DLD1 (cell line): ENCODE data around the gene RNF157.
"Not testable (repeated sequence)": the region's sequence is repeated elsewhere in the genome, so short reads cannot be mapped to it uniquely, and the experiment has no call there.

ENCODE experiments used
- in situ Hi-C: cut with HindIII; loops from 2 replicates; pipeline ENCODE4 v1.10.0; 2017; ENCODE audit warnings: low sequenced_read_pairs

RNF157 gene

DNA sequence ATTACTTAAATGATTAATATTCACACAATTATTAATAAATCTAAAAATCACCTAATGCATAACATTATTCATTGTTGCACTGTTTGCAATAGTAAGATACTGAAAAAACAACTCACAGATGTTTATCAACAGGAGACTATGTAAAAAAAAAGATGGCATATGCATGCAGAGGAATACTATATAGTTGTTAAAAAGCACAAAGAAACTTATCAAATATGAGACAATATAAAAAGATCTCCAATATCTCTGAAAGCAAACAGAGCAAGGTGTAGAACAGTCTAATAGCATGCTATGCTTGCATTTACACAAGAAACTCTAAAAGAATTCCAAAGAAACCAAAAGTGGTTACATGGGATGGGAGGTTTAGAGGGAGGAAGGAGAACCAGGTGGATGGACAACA is 3.7 kb downstream of the RNF157 start:
- in situ Hi-C loops: no loop called here

DNA sequence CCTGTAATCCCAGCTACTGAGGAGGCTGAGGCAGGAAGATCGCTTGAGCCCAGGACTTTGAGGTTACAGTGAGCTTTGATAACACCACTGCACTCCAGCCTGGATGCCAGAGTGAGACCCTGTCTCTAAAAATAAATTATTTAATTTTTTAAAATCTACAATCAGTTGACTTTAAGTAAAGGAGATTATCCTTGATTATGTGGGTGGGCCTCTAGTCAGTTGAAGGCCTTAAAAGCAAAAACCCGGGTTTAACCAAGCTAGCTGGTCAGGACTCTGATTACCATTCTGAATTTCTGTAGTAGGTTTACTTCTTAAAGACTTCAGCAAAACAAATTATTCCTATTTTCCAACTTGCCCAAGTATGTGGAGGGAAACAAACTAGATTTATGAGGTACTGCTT is 4.4 kb downstream of the RNF157 start:
- in situ Hi-C loops: no loop called here

- in situ Hi-C loops: no loop called here
Observed at GRCh38 chr17:76234354-76234679, 6.0 kb downstream of the RNF157 start.

- in situ Hi-C loops: no loop called here
Observed at GRCh38 chr17:76233588-76234353, 6.5 kb downstream of the RNF157 start.

- in situ Hi-C loops: no loop called here
Observed at GRCh38 chr17:76232342-76232741, 8.0 kb downstream of the RNF157 start.

- in situ Hi-C loops: not testable (repeated sequence)
Observed at GRCh38 chr17:76226749-76227148, 13.5 kb downstream of the RNF157 start.

- in situ Hi-C loops: not testable (repeated sequence)
Observed at GRCh38 chr17:76225373-76226086, 14.8 kb downstream of the RNF157 start.

DNA sequence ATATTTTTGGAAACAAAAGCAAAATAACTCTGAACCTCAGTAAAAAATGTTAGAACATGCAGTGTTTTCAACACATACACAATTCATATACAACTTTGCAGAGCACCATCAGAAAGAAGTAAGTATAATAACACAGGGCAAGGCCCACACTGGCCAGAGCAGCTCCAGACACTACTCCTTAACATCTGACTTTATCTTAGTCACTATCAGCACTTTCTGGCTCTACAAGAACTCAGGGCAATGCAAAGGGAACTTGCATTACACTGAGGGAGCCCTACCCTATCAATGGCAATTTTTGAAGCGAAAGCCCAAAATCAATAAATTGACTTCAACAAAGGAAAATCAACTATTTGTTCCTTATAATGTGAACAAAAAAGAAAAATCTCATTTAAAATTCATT is 16.5 kb downstream of the RNF157 start:
- in situ Hi-C loops: loop anchor here (25.0 kb wide), 1 partner anchor 213 kb away; no protein-coding TSS in a partner anchor

- in situ Hi-C loops: loop anchor here (5.0 to 25.0 kb wide), 2 partner anchors 38 to 217 kb away; no protein-coding TSS in a partner anchor
Observed at GRCh38 chr17:76219670-76220383, 20.5 kb downstream of the RNF157 start.

DNA sequence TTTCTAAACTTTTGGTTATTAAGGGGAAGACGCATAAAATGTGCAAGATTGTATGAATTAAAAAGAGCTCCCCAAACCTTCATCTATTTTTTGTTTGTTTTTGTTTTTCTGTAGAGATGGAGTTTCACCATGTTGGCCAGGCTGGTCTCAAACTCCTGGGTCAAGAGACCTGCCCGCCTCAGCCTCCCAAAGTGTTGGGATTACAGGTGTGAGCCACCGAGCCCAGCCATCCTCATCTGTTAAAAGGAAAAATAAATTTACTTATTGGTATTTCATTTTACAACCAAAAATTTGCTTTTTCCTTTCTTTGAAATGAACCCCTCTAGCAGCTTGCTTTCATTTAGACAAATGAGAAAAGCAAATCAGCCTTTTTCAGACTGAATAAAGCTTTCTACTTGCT is 23.2 kb downstream of the RNF157 start:
- in situ Hi-C loops: loop anchor here (5.0 to 25.0 kb wide), 2 partner anchors 35 to 220 kb away; no protein-coding TSS in a partner anchor

DNA sequence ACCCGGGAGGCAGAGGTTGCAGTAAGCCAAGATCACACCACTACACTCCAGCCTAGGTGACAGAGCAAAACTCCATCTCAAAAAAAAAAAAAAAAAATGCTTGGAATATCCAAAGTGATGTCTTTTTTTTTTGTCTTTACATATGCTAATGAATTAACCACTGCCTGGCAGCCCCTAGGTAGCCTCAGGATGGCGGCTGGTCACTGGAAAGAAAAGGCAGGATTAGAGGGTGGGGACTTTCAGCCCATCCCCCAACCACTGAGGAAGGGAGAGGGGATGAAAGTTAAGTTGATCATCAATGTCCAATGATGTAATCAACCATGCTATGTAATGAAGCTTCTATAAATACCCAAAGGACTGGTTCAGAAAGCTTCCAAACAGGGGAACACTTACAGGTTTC is 26.8 kb downstream of the RNF157 start:
- in situ Hi-C loops: loop anchor here (25.0 kb wide), 1 partner anchor 224 kb away; no protein-coding TSS in a partner anchor

DNA sequence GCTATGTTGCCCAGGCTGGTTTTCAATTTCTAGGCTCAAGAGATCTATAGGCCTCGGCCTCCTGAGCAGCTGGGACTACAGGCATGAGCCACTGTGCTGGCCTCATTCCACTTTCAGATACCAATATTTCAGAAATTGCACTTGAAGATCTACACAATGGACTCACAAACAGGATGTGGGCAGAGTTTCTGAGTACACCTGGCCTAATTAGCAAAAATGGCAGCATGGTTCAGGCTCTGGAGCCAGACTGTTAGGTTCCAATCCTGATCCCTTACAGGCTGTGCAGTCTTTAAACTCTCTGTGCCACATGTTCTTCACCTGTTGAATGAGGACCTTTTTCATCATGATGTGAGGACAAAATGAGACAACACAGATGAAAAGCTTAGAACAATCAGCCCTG is 32.2 kb downstream of the RNF157 start:
- in situ Hi-C loops: loop anchor here (25.0 kb wide), 1 partner anchor 229 kb away; no protein-coding TSS in a partner anchor

DNA sequence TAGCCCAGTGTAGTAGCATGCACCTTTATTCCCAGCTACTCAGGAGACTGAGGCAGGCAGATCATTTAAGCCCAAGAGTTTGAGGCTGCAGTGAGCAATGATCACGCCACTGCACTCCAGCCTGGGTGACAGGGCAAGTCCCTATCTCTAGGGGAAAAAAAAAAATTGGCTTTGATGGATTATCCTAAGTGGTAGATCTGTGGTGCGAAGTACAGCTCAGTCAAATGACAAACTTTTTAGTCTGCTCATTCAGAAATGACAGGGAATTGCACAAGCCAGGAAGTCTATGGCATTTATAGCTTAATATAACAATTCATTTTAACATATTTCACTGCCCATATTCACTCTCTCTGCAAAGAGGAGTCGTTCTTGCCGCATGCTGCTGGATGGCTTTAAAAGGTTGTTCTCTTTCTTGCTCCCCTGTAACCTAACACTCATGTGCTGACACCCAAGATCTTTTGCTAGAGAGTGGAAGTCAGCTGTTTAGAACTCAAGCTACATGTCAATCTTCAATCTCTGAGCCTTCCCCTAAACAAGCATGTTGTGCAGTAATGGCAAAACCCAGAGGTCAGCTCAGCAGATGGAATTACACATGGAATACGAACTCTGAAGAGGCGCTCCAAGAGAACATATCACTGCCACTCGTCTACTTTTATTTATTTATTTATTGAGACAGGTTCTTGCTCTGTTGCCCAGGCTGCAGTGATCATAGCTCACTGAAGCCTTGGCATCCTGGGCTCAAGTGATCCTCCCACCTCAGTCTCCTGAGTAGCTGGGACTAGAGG is 32.8 kb downstream of the RNF157 start:
- in situ Hi-C loops: loop anchor here (25.0 kb wide), 1 partner anchor 230 kb away; no protein-coding TSS in a partner anchor

DNA sequence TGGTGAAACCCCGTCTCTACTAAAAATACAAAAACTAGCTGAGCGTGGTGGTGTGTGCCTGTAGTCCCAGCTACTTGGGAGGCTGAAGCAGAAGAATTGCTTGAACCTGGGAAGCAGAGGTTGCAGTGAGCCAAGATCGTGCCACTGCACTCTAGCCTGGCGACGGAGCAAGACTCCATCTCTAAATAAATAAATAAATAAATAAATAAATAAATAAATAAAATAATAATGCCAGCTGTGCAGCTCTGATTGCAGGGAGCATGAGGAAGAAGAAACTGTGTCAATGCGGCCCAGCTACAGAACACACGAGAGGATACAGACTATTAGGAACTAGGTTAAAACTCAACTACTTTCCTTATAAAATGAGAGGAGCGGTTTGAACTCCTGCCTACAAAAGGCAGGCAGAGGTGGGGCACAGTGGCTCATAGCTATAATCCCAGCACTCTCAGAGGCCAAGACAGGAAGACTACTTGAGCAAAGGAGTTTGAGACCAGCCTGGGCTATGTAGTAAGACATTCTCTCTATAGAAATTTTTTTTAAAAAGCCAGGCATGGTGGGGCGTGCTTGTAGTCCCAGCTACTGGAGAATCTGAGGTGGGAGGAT is 34.6 kb downstream of the RNF157 start:
- in situ Hi-C loops: loop anchor here (25.0 kb wide), 1 partner anchor 232 kb away; no protein-coding TSS in a partner anchor

DNA sequence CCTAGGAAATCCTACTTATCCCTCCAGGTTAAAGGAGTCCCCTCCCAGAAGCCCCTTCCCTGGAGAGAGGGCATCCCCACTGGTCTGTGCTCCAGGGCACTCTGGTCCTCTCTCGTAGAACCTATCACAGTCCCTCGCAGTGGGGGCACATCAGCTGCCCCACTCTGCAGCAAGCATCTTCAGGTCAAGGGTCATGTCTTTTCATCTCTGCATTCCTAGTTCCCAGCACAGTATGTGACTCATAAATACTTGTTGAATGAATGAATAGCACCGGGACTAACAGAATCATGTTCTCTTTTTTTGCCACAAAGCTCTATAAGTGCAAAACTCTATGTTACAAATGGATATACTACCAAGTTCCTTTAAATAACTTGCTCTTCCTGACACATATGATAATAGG is 36.0 kb downstream of the RNF157 start:
- in situ Hi-C loops: loop anchor here (25.0 kb wide), 1 partner anchor 233 kb away; no protein-coding TSS in a partner anchor

DNA sequence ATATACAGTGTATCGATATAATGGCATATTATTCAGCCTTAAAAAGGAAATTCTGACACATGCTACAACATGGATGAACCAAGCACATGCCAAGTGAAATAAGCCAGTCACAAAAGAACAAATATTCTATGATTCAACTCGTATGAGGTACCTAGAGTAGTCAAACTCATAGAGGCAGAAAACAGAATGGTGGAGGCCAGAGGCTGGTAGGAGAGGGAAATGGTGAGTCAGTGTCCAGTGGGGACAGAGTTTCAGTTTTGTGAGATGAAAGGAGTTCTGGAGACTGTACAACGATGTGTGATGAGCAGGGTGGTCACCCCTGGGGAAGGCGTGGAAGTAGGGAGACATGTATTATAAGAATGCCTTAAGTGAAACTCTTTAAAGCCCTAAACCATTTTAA is 39.9 kb downstream of the RNF157 start:
- in situ Hi-C loops: loop anchor here (25.0 kb wide), 1 partner anchor 237 kb away; no protein-coding TSS in a partner anchor

GRCh38 chr17:76199469-76199868 is 40.8 kb downstream of the RNF157 start:
- in situ Hi-C loops: no loop called here

DNA sequence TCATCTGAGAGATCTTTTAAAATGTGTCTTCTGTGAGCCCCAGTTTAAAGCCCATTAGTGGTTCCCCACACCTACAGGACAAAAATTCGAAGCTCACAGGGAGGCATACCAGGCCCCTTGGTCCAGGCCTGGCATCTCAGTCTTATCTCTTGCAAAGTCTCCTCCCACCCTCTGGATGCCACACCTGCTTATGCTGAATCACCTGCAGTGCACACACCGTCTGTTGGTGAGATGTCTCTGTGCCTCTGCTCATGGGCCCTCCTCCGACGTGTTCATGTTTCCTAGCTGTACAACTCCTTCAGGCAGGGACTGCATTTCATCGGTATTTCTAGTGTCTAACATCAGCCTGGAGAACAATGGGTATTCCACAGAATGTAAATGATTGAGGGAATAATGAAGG is 41.6 kb downstream of the RNF157 start:
- in situ Hi-C loops: no loop called here

GRCh38 chr17:76197911-76198310 is 42.4 kb downstream of the RNF157 start:
- in situ Hi-C loops: no loop called here

- in situ Hi-C loops: no loop called here
Observed at GRCh38 chr17:76196675-76197074, 43.6 kb downstream of the RNF157 start.
